Measurements from ENCODE around the gene SUN1.

DNA sequence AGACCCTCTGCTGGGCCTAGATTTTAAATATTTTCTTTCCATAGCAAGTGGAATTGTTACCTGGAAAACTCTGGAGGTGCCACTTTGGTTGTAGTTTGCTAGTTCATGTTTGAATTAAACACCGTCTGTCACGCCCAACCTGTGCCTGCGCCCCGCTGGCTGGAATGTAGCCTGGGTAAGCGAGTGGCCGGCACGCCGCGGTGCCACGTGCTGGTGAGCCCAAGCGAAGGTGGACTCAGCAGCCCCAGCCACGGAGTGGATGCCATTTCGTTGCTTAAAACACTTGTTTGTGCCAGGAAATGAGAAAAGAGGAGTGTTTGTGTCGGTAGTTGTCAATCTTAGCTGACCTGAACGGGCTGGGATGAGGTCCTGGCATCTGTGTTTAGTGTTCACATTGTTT lies 46.8 kb downstream of the SUN1 start:
- TF ChIP-seq POLR2AphosphoS5 (IDR thresholded peaks at IDR 0.05) (no peak), EP300 (IDR thresholded peaks at IDR 0.05) (no peak), POLR2A (IDR thresholded peaks at IDR 0.05) (no peak)
- TF ChIP-seq, protein P1, sequence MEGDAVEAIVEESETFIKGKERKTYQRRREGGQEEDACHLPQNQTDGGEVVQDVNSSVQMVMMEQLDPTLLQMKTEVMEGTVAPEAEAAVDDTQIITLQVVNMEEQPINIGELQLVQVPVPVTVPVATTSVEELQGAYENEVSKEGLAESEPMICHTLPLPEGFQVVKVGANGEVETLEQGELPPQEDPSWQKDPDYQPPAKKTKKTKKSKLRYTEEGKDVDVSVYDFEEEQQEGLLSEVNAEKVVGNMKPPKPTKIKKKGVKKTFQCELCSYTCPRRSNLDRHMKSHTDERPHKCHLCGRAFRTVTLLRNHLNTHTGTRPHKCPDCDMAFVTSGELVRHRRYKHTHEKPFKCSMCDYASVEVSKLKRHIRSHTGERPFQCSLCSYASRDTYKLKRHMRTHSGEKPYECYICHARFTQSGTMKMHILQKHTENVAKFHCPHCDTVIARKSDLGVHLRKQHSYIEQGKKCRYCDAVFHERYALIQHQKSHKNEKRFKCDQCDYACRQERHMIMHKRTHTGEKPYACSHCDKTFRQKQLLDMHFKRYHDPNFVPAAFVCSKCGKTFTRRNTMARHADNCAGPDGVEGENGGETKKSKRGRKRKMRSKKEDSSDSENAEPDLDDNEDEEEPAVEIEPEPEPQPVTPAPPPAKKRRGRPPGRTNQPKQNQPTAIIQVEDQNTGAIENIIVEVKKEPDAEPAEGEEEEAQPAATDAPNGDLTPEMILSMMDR (IDR thresholded peaks at IDR 0.05) = no peak
